AG09309 (cell line): ENCODE measurements around the gene ELANE.
"Not testable (repeated sequence)": the region's sequence is repeated elsewhere in the genome, so short reads cannot be mapped to it uniquely, and the experiment has no call there.

ENCODE experiments used
- DNase-seq: peaks from one replicate; pipeline ENCODE4 v3.0.0-alpha.2; 2010; ENCODE audit warnings: low read depth
- H3K4me3 ChIP-seq: 2 replicates; pipeline ENCODE4 v1.5.1; 2011; ENCODE audit warnings: mild to moderate bottlenecking, low read depth, low read length, moderate library complexity; ENCODE audit not compliant: control insufficient read depth
- TF ChIP-seq, protein P1 (sequence below): IDR thresholded peaks from 2 replicates; pipeline ENCODE4 v1.5.1; 2011; ENCODE audit warnings: mild to moderate bottlenecking, low read depth, low read length, inconsistent platforms; ENCODE audit not compliant: insufficient read depth, control insufficient read depth; ENCODE audit errors: missing control alignments

Gene ELANE

DNA sequence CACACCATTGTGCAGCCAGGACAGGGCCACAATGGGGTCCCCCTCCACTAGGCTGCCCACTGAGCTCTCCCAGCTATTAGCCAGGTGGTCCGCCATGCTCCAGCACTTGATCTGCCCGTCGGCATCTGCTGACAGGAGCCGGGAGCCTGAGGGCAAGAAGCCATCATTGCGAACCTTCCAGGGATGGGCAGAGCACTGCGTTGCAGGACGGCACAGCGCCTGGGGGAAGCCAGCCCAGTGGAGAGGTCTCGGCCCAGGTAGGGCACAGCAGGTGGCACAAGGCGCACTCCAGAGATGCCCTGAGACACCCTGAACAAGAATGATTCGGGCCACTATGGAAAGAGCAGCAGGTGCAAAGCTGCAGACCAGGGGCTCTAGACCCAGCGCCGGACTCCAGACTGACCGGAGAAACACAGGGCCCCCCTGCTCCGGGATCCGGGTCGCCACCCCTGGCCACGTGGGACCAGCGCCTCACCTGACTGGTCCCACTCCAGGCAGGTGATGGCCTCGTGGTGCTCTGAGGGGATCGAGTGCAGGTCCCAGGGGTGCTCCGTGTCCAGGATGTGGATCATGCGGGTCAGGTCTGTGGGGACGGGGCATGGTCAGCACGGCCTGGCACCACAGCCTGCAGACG, 37.7 kb downstream of the ELANE start:
- no peak for DNase-seq
- H3K4me3 ChIP-seq, result no peak overlapping the region
- TF ChIP-seq, protein P1, sequence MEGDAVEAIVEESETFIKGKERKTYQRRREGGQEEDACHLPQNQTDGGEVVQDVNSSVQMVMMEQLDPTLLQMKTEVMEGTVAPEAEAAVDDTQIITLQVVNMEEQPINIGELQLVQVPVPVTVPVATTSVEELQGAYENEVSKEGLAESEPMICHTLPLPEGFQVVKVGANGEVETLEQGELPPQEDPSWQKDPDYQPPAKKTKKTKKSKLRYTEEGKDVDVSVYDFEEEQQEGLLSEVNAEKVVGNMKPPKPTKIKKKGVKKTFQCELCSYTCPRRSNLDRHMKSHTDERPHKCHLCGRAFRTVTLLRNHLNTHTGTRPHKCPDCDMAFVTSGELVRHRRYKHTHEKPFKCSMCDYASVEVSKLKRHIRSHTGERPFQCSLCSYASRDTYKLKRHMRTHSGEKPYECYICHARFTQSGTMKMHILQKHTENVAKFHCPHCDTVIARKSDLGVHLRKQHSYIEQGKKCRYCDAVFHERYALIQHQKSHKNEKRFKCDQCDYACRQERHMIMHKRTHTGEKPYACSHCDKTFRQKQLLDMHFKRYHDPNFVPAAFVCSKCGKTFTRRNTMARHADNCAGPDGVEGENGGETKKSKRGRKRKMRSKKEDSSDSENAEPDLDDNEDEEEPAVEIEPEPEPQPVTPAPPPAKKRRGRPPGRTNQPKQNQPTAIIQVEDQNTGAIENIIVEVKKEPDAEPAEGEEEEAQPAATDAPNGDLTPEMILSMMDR, result no peak

DNA sequence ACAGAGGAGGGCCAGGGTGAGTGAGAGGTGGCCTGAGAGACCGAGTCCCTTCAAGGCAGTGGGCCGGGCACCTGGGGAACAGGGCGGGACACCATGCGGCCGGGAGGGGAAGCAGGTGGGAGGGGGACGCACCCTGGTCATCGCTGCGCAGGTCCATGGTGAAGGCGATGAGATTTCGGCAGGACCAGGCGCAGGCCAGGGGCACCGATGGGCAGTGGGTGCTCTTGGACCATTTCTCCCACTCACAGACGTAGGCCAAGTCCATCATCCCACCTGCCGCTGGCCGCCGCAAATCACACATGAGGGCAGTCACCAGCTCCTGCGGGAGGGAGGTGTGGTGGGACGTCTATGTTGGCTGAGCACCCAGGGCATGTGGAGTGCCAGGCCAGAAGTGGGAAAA, 38.7 kb downstream of the ELANE start:
- no peak for DNase-seq
- no peak overlapping the region for H3K4me3 ChIP-seq
- TF ChIP-seq, protein P1, result no peak

DNA sequence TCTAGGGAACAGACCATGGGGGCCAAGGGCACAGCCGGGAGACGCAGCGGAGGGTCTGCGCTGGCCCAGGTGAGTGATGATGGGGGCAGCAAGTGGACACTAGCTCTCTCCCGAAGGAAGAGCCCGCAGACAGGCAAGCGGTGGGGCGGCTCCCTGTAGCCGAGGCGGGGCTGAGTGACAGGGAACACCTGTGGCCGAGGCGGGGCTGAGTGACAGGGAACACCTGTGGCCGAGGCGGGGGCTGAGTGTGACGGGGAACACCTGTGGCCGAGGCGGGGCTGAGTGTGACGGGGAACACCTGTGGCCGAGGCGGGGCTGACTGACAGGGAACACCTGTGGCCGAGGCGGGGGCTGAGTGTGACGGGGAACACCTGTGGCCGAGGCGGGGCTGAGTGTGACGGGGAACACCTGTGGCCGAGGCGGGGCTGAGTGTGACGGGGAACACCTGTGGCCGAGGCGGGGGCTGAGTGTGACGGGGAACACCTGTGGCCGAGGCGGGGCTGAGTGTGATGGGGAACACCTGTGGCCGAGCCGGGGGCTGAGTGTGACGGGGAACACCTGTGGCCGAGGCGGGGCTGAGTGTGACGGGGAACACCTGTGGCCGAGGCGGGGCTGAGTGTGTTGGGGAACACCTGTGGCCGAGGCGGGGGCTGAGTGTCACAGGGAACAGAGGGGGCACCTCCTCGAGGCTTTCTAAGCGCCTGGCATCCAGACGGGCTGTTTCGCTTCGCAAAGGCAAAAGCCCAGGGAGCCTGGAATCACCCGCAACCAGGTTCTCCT, 39.5 kb downstream of the ELANE start:
- H3K4me3 ChIP-seq, result peak overlapping the region; percentile 93
- DNase-seq, result not testable (repeated sequence)

DNA sequence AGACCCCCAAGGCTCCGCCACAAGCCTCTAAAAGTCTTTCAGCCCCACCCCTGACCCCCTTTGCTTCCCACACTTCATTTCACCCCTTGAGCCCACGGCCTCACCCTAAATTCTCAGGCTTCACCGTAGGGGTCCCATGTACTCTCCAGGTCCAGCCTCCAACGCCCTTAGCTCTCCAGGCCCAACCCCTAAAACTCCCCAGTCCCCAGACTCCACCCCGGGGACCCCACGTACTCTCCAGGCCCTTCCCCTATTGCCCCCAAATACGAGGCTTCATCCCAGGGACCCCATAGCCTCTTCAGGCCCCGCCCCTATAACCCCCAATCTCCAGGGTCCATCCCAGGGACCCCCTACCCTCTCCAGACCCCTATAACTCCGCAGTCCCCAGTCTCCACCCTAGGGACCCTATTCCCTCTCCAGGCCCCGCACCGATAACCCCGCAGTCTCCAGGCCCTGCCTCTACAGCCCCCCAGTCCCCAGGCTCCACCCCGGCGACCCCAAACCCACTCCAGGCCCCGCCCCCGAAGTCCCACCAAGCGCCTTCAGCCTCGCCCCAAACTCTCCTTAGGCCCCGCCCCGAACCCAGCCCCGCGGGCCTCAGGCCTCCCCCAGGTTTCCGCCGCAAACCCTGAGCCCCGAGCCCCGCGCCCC, 40.3 kb downstream of the ELANE start:
- TF ChIP-seq, protein P1, result no peak
- H3K4me3 ChIP-seq, result peak overlapping the region; percentile 93
- no peak for DNase-seq

DNA sequence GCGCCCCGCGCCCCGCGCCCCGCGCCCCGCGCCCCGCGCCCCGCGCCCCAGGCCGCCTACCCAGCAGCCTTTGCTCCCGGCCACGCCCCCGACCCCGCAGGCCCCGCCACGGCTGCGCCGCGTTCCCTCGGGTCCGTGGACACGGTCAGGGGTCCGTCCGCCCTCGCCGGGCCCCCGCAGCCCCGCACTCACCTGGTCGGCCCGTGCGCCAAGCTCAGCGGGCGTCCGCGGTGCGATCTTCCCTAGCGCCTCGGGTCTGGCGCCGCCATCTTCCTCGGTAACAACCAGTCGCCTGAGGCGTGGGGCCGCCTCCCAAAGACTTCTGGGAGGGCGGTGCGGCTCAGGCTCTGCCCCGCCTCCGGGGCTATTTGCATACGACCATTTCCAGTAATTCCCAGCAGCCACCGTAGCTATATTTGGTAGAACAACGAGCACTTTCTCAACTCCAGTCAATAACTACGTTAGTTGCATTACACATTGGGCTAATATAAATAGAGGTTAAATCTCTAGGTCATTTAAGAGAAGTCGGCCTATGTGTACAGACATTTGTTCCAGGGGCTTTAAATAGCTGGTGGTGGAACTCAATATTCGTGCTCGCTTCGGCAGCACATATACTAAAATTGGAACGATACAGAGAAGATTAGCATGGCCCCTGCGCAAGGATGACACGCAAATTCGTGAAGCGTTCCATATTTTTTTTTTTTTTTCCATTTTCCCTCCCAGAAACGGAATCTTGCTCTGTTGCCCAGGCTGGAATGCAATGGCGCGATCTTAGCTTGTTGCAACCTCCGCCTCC, 41.0 kb downstream of the ELANE start, which contains the start of the genes MED16 and RNU6-9:
TSS of gene MED16 (minus strand) at position 294 of the 796 bp plus-strand sequence. CDS start 2,056 bp downstream, outside the sequence.
TSS of gene RNU6-9 (plus strand) at position 591 of the 796 bp plus-strand sequence.
- DNase-seq, result peak; percentile 73
- peak within 1 kb of the TSS; percentile 93 for H3K4me3 ChIP-seq
- TF ChIP-seq, protein P1, result no peak

DNA sequence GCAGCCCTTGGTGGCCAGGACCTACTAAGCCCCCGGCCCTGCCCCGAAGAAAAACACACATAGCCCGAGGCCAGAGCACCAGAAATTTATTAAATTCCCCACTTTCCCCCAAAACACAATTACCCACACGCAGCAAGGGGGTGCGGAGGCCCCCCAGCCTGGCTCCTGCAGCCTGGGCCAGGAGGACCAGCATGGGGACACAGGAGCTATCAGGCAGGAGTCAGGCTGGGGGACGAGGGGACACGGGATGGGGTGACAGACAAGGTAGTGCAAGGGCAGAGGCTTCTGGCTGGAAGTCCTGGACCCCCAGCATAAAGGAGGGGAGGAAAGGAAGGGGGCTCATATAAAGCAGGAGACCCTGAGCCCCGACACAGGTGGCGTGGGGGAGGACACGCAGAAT, 44.3 kb downstream of the ELANE start:
- no peak overlapping the region for H3K4me3 ChIP-seq
- DNase-seq, result no peak
- TF ChIP-seq, protein P1, result no peak

DNA sequence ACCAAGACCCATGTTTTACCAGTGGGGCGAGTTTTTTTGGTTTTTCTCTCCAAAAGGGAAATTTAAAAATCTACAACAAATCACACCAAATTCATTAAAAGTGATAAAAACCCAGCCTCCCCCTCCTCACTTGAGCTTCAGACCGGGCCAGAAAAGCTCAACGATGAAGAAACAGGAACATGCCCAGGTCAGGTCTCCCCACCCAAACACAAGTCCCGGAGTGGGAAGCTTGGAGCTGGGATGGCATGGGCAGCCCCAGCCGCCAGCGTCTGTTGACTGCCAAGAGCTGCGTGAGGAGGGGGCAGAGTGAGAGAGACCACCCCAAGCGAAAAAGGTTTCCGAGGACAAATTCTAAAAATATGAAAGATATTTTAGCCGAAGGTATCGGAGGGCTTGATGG, 44.9 kb downstream of the ELANE start:
- no peak overlapping the region for H3K4me3 ChIP-seq
- no peak for DNase-seq
- TF ChIP-seq, protein P1, result no peak
